ENCODE measurements around the gene CLTB. TPM values are rescaled to one million over a fixed set of nuclear protein-coding genes. Genes with fewer than 3 reads are reported as not detected.
A peak's percentile ranks its signal among the peaks of the same experiment; 100 is the strongest.
"Not testable (repeated sequence)": the region's sequence is repeated elsewhere in the genome, so short reads cannot be mapped to it uniquely, and the experiment has no call there.

The CLTB gene
- total RNA-seq, 2 donors from 2014 or later = 64.0 to 80.5 TPM

DNA sequence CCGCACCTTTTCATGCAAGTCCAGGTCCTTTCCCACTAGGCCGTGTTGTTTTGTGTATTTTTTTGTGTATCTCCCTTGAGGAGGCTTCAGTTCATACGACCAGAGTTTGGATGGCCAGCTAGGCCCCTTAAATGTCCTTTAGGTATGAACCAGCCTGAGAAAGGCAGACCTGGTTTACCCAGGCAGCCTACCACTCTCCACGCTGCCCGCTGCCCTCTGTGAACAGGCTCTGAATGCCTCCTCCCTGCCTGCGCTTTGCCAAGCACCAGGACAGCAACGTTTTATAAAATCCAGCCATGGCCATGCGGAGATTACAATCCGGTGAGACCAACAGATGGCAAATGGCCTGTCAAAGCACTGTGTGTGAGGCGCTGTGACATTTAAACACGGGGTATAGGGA lies 626 bp upstream of the CLTB start:
- peaks cover 18 to 29% of the 10 kb centered on the region in 2 donors for H3K4me1 Mint-ChIP-seq (ENCODE audit: low read depth in 2 of 2)
- H3K27ac Mint-ChIP-seq = peak overlapping the region in 1 of 2 donors; percentile 80
- no peaks in the 10 kb centered on the region for H3K36me3 Mint-ChIP-seq
- peak overlapping the region; percentile 53 for H3K4me3 Mint-ChIP-seq
- no peak for ATAC-seq
- peaks cover 0 to 8% of the 10 kb centered on the region in 2 donors for H3K27me3 Mint-ChIP-seq
- no peak for DNase-seq (ENCODE audit: low spot score)
- no peaks in the 10 kb centered on the region for H3K9me3 Mint-ChIP-seq

DNA sequence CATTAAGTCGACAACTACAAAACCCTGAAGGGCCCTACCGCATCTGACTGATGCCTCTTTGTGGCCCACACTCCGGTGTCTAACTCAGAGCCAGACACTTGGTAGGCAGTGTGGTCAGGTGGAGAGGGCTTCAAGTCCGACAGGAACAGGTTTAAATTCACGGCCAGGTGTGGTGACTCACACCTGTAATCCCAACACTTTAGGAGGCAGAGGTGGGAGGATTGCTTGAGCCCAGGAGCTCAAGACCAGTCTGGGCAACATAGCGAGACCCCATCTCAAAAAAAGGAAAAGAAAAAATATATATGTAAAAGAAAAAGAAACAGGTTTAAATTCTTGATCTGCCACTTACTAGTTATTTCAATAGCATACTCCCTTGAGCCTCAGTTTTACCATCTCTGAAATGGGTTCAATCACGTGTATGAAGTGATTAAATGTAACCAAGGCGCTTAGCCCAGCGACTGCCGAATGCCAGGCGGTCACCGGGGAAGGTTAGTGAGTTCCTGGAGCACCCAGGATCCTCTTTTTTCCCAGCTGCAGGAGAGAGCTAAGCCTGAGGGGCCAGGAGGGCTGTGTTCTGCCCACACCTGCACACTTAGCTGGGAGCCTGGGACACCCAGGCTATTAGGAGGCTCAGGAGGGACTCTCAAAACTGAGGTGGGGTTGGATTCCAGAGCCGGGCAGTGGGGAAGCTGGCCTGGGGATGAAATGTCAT lies 943 bp downstream of the CLTB start:
- H3K4me1 Mint-ChIP-seq (ENCODE audit: low read depth in 2 of 2) = peaks cover 18 to 39% of the 10 kb centered on the region in 2 donors
- DNase-seq (ENCODE audit: low spot score) (no peak), ATAC-seq (no peak)
- H3K27ac Mint-ChIP-seq = peak overlapping the region; percentile 34 to 77
- peaks cover 0 to 3% of the 10 kb centered on the region in 2 donors for H3K27me3 Mint-ChIP-seq
- H3K36me3 Mint-ChIP-seq = no peaks in the 10 kb centered on the region
- H3K9me3 Mint-ChIP-seq = no peaks in the 10 kb centered on the region
- H3K4me3 Mint-ChIP-seq = peak overlapping the region; percentile 86

DNA sequence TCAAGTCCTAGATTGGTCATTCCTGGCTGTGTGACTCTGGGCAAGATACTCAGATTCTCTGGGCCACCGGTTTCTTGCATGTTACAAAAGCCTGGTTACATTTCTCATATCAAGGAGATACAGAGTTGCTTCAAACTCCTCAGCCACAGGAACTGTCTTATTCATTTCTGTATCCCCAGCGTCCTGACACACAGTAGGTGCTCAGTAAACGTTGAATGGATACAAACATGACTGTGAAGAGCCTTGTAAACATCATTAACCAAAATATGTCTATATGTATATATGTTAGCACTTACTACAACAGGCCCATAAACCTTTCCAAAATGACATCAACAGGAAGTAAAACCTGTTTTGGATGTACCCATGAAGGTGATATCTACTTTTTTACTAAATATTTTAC lies 1.6 kb downstream of the CLTB start:
- Mint-ChIP-seq H3K27ac (peak overlapping the region; percentile 34 to 77), H3K4me1 (ENCODE audit: low read depth in 2 of 2) (peaks cover 18 to 39% of the 10 kb centered on the region in 2 donors), H3K9me3 (no peaks in the 10 kb centered on the region), H3K27me3 (no peaks in the 10 kb centered on the region), H3K36me3 (peaks cover 5% of the 10 kb centered on the region), H3K4me3 (peak overlapping the region; percentile 86)
- DNase-seq (ENCODE audit: low spot score) (no peak), ATAC-seq (no peak)

DNA sequence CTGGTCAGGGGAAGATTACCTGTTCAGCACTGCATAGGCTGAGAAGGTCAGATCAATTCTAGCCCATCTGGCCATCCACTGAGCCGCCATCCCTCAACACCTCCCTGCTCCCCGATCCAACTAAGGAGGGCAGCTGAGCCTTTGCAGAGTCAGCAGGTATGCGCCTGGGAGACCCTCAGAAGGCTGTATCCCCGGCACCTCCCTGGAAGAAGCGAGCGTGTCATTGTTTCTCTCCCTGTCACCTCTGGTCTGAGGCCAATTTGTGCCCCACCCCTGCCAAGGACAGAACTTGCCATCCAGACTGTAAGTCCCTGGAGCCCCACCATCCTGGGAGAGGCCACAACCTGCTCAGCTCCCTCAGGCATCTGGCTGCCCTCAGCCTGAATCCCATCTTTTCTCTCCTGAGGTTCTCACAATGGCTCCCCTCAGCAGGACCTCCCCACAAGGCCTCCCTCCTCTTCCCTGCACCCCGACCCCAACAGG lies 2.6 kb downstream of the CLTB start:
- no peaks in the 10 kb centered on the region for H3K9me3 Mint-ChIP-seq
- ATAC-seq (no peak), DNase-seq (ENCODE audit: low spot score) (no peak)
- peak overlapping the region in 1 of 2 donors; percentile 43 for H3K27ac Mint-ChIP-seq
- H3K27me3 Mint-ChIP-seq = no peaks in the 10 kb centered on the region
- H3K36me3 Mint-ChIP-seq = peaks cover 6% of the 10 kb centered on the region
- H3K4me1 Mint-ChIP-seq (ENCODE audit: low read depth in 2 of 2) = peaks cover 18 to 39% of the 10 kb centered on the region in 2 donors
- no peak overlapping the region for H3K4me3 Mint-ChIP-seq

DNA sequence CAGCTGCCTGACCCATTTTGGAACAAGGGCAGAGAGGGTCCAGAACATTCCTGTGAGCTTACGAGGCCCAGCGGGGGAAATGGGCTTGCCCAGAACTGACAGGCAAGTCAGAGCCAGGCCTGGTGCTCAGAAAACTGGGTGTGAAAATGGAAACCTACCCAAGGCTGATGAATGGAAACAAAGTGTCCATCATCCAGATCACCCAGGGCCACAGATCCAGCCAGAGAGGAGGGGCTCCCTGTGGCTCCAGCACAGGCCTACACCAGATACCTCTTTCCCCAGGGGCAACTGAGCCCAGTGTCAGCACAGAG lies 3.1 kb downstream of the CLTB start:
- H3K4me3 Mint-ChIP-seq = no peak overlapping the region

DNA sequence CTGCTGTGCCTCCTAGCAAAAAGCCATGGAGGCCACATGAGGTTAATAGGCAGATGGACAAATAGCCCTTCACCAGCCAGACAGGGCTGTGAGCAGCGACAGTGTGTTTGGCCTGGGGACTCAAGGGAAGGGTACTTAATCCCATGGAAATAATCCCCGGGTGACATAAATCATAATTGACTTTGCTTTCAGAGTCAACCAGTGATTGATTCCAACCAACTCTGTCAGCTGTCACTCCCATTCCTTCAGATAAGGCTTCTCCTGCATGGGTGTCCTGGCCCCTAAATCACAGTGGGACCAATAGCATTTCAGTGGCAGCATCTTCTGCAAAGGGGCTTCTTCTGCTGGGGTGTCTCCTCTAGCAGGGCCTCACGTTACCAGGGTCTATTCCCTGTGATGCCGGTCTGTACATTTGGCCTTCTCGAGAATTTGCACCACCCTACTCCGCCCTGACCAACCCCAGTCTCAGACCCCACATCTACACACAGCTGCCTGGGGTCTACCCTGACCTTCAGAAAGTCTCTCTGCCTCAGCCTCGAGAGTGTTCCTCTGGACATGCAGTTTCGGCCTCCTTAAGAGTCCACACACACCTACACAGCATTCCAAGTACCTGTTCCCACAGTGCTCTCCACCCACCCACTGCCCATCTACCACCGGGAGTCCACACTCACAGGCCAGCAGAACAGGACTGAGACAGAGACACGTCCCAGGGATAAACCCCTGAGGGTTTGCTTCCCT lies 3.7 kb downstream of the CLTB start:
- H3K4me3 Mint-ChIP-seq = no peak overlapping the region
- H3K36me3 Mint-ChIP-seq = peaks cover 6% of the 10 kb centered on the region
- H3K27ac Mint-ChIP-seq = peak overlapping the region in 1 of 2 donors; percentile 49
- H3K27me3 Mint-ChIP-seq = no peaks in the 10 kb centered on the region
- ATAC-seq (no peak), DNase-seq (ENCODE audit: low spot score) (no peak)
- H3K9me3 Mint-ChIP-seq = no peaks in the 10 kb centered on the region
- peaks cover 18 to 39% of the 10 kb centered on the region in 2 donors for H3K4me1 Mint-ChIP-seq (ENCODE audit: low read depth in 2 of 2)

More for the DNA sequence above, 3.1 kb downstream of the CLTB start:
- H3K36me3 Mint-ChIP-seq = peaks cover 6% of the 10 kb centered on the region
- ATAC-seq (no peak), DNase-seq (ENCODE audit: low spot score) (no peak)
- no peaks in the 10 kb centered on the region for H3K27me3 Mint-ChIP-seq
- no peaks in the 10 kb centered on the region for H3K9me3 Mint-ChIP-seq
- peaks cover 18 to 39% of the 10 kb centered on the region in 2 donors for H3K4me1 Mint-ChIP-seq (ENCODE audit: low read depth in 2 of 2)
- no peak overlapping the region for H3K27ac Mint-ChIP-seq

DNA sequence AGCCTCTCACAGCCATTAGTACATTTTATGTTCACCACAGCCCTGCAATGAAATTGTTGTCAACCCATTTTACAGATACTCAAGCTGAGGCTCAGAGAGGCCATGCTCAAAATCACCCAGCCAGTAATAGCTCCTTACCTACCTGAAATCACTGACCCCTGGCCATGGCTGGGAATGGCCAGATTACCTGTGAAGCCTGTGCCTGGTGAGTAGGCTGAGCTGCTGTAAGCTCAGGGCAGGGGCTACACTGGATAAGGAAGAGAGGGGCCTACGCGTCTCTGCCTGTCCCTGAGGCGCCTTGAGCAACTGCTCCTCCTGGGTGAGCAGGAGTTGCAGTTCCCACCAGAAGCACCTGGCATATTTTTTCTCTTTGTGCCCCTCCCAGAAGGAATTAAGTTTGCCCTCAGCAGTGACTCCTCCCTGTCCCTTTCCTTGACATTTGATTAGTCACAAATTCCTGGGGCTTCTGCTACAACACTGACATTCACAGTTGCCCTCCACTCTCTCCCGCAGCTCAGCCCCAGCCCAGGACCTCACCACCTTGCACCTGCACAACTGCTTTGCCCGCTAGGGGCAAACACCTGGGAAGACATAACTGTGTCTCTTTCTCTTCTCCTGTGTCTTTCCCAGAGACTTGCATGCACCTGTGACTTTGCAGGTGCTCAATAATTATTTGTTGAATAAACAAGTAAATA lies 5.7 kb downstream of the CLTB start:
- Mint-ChIP-seq H3K27me3 (no peaks in the 10 kb centered on the region), H3K27ac (no peak overlapping the region), H3K36me3 (peaks cover 6% of the 10 kb centered on the region), H3K9me3 (no peaks in the 10 kb centered on the region), H3K4me3 (no peak overlapping the region), H3K4me1 (ENCODE audit: low read depth in 2 of 2) (peaks cover 13 to 31% of the 10 kb centered on the region in 2 donors)
- no peak for DNase-seq (ENCODE audit: low spot score)
- no peak for ATAC-seq

DNA sequence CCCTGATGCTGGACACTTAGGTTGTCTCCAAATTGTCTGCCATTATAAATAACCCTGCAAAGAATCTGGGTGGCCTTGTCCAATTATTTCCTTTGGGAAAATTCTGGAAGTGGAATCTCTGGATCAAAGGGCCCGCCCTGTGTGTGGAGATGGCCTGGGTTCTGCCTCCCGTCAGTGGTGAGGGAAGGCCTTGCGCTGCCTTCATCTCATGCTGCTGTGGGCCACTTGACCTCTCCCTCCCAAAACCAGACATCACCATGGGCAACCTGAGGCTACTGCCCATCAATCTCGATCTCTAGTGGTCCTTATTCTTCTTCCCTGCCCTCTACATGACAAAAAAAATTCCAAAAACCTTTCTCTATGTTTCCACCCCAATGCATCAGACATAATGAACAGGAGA lies 6.6 kb downstream of the CLTB start:
- H3K27ac Mint-ChIP-seq = no peak overlapping the region
- H3K36me3 Mint-ChIP-seq = peaks cover 6% of the 10 kb centered on the region
- H3K4me1 Mint-ChIP-seq (ENCODE audit: low read depth in 2 of 2) = peaks cover 4 to 26% of the 10 kb centered on the region in 2 donors
- no peak overlapping the region for H3K4me3 Mint-ChIP-seq
- no peaks in the 10 kb centered on the region for H3K27me3 Mint-ChIP-seq
- H3K9me3 Mint-ChIP-seq = no peaks in the 10 kb centered on the region
- no peak for DNase-seq (ENCODE audit: low spot score)
- ATAC-seq = no peak

DNA sequence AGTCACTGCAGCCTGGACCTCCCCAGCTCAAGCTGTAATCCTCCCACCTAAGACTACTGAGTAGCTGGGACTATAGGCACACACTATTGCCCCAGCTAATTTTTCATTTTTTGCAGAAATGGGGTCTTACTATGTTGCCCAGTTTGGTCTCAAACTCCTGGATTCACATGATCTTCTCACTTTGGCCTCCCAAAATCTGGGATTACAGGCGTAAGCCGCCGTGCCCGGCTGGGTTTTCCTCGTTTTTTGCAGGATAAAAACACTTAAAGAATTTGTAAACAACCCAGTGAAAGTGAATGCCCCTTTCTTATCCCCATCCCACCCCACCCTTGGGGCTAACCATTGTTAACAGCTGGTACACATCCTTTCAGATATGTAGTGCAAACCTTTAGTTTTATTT lies 7.7 kb downstream of the CLTB start:
- no peak overlapping the region for H3K4me3 Mint-ChIP-seq
- ATAC-seq (no peak), DNase-seq (ENCODE audit: low spot score) (no peak)
- peaks cover 6% of the 10 kb centered on the region for H3K36me3 Mint-ChIP-seq
- H3K9me3 Mint-ChIP-seq = no peaks in the 10 kb centered on the region
- H3K27me3 Mint-ChIP-seq = no peaks in the 10 kb centered on the region
- peaks cover 0 to 21% of the 10 kb centered on the region in 2 donors for H3K4me1 Mint-ChIP-seq (ENCODE audit: low read depth in 2 of 2)
- H3K27ac Mint-ChIP-seq = no peak overlapping the region

DNA sequence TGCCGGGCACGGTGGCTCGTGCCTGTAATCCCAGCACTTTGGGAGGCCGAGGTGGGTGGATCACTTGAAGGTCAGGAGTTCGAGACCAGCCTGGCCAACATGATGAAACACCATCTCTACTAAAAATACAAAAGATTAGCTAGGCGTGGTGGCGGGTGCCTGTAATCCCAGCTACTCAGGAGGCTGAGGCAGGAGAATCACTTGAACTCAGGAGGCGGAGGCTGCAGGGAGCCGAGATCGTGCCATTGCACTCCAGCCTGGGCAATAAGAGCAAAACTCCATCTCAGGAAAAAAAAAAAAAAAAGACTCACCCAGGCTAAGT lies 8.1 kb downstream of the CLTB start:
- not testable (repeated sequence) for DNase-seq (ENCODE audit: low spot score); ATAC-seq; H3K4me3 Mint-ChIP-seq; H3K9me3 Mint-ChIP-seq; H3K27me3 Mint-ChIP-seq; H3K27ac Mint-ChIP-seq; H3K36me3 Mint-ChIP-seq
- peaks cover 0 to 21% of the 10 kb centered on the region in 2 donors for H3K4me1 Mint-ChIP-seq (ENCODE audit: low read depth in 2 of 2)

DNA sequence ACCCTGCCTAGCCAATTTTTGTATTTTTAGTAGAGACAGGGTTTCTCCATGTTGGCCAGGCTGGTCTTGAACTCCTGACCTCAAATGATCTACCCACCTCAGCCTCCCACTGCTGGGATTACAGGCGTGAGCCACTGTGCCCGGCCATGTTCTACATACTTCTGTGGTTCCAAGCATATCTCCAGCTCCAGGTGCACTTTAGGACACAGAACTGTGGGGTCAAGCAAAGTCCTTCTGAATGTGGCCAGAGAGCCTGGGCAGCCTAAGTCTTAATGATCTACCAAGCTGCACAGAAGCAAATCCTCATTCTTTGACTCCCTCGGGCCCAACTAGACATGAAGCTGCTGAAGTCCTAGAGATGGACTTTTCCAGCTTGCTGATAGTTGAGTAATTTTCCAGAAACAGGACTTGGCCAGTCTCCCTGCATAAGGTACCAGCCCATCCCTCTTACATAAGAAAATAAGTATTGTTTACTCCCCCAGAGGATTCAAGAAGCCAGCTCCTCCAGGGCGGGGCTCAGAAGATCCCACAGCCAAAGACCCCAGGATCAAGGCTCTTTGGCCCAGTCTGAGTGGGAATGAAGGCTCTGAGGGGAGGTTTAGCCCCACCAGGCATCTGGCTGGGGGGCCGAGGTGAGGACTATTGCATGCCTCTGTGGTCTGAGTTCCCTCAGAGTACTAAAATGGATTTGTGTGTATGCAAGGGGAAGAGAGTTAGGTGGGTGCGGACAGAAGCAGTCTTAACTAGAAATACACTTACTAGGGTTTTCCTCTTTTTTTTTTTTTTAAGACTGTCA lies 8.7 kb downstream of the CLTB start:
- peaks cover 0 to 16% of the 10 kb centered on the region in 2 donors for H3K4me1 Mint-ChIP-seq (ENCODE audit: low read depth in 2 of 2)
- H3K27ac Mint-ChIP-seq = no peak overlapping the region
- no peak for DNase-seq (ENCODE audit: low spot score)
- H3K9me3 Mint-ChIP-seq = no peaks in the 10 kb centered on the region
- peaks cover 6% of the 10 kb centered on the region for H3K36me3 Mint-ChIP-seq
- ATAC-seq = no peak
- H3K4me3 Mint-ChIP-seq = no peak overlapping the region
- no peaks in the 10 kb centered on the region for H3K27me3 Mint-ChIP-seq

DNA sequence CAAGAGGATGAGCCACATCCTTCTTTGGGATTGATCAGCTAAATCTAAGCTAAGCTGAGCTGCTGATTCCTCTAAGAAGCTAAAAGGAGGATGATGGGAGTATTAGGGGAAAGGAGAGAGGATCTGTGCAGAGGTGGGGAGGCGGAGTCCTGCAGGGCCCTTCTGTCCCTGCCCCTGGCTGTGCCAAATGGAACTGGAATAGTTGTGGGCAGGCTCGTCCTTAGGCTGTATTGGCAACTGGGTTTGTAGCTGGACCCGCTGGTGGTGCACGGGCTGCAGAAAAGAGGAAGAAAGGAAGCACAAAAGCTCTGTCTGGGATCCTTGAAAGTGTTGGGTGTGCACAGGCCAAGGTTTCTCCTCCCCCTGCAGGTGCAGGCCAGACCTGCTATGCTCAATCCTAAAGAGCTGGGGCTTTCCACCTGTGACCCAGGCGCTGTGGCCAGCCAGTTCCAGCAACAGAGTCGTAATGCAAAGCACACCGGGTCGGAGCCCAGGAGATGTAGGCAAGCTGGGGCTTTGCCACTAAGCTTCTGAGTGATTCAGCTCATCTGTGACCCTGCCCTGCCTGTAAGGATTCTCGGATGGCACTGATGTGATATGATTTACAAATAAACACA lies 9.8 kb downstream of the CLTB start:
- no peak overlapping the region for H3K4me3 Mint-ChIP-seq
- DNase-seq (ENCODE audit: low spot score) (no peak), ATAC-seq (no peak)
- no peaks in the 10 kb centered on the region for H3K27me3 Mint-ChIP-seq
- H3K4me1 Mint-ChIP-seq (ENCODE audit: low read depth in 2 of 2) = peaks cover 0 to 13% of the 10 kb centered on the region in 2 donors
- H3K27ac Mint-ChIP-seq = no peak overlapping the region
- H3K36me3 Mint-ChIP-seq = peaks cover 6% of the 10 kb centered on the region
- no peaks in the 10 kb centered on the region for H3K9me3 Mint-ChIP-seq
